ENCODE results near the gene HIVEP2. TPM values are rescaled to one million over a fixed set of nuclear protein-coding genes. Genes with fewer than 3 reads are reported as not detected.

Gene HIVEP2
- total and polyA plus RNA-seq, 12 donors: 5.4 to 27.6 (median 16.4) TPM

GRCh38 chr6:142718667-142719191 lies 226.2 kb downstream of the HIVEP2 start:
- no peaks in the 10 kb centered on the region for H3K4me1 ChIP-seq (replicated peaks in 1 of 2)
- no peak for DNase-seq
- no peak overlapping the region for H3K4me3 ChIP-seq
- intact Hi-C loops (cut with DNase I): no loop called here
- H3K27me3 ChIP-seq: no peaks in the 10 kb centered on the region
- no peak overlapping the region for H3K27ac ChIP-seq
- TF ChIP-seq, protein P1, sequence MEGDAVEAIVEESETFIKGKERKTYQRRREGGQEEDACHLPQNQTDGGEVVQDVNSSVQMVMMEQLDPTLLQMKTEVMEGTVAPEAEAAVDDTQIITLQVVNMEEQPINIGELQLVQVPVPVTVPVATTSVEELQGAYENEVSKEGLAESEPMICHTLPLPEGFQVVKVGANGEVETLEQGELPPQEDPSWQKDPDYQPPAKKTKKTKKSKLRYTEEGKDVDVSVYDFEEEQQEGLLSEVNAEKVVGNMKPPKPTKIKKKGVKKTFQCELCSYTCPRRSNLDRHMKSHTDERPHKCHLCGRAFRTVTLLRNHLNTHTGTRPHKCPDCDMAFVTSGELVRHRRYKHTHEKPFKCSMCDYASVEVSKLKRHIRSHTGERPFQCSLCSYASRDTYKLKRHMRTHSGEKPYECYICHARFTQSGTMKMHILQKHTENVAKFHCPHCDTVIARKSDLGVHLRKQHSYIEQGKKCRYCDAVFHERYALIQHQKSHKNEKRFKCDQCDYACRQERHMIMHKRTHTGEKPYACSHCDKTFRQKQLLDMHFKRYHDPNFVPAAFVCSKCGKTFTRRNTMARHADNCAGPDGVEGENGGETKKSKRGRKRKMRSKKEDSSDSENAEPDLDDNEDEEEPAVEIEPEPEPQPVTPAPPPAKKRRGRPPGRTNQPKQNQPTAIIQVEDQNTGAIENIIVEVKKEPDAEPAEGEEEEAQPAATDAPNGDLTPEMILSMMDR (IDR thresholded peaks at IDR 0.05): no peak
- no peak for TF ChIP-seq POLR2A (IDR thresholded peaks at IDR 0.05)
- no peaks in the 10 kb centered on the region for H3K36me3 ChIP-seq (replicated peaks in 1 of 2)
- peaks cover 0 to 14% (median 6%) of the 10 kb centered on the region in 3 donors for H3K9me3 ChIP-seq (replicated peaks in 1 of 3)

- no peaks in the 10 kb centered on the region for H3K27me3 ChIP-seq
- no peak overlapping the region for H3K4me3 ChIP-seq
- H3K36me3 ChIP-seq (replicated peaks in 1 of 2): no peaks in the 10 kb centered on the region
- peaks cover 0 to 14% (median 1%) of the 10 kb centered on the region in 3 donors for H3K9me3 ChIP-seq (replicated peaks in 1 of 3)
- intact Hi-C loops (cut with DNase I): no loop called here
- no peaks in the 10 kb centered on the region for H3K4me1 ChIP-seq (replicated peaks in 1 of 2)
- no peak for DNase-seq
- TF ChIP-seq POLR2A (IDR thresholded peaks at IDR 0.05): no peak
- TF ChIP-seq, protein P1 (IDR thresholded peaks at IDR 0.05): no peak
- no peak overlapping the region for H3K27ac ChIP-seq
- 40 to 50% (median 45%) methylated on average over 2 of the region's 2 CpGs for WGBS, 4 donors
Observed at GRCh38 chr6:142716097-142716496, 228.9 kb downstream of the HIVEP2 start.

DNA sequence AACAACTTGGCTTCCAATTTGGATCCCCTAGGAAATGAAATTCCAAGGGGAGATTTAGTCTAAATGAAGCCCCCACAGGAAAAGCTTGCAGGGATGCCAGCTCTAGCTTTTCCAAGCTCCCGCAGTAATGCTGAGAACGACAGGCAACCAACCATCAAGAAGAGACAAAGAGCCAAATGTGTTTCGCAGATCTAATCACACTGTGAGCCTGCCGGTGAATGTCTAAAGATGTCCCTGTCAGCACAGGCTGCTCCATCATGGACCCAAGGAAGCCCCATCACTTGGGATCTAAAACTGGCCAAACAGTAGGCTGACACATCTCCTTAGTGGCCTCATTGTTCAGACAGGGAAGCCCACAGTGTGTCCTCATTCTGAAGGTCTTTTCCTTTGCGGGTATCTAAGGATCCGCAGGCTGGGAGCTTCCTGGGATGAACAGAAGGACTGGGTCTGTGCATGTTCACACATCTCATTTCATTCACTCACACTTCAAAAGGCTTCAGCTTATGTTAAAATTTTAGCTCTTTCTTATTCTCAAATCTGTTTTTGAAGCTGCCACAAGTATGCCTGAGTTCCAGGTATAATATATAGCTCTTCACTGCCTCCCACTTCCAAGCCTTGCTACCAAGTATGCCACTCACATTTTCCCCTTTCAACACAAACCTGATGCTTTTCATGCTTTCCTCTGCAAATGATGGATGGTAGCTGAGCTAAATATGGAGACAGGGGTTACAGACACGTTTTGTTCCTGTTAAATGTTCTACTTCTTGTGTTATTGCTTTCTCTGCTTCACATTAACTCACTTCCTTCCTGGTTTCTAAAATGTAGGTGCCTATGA lies 229.8 kb downstream of the HIVEP2 start:
- TF ChIP-seq, protein P1 (IDR thresholded peaks at IDR 0.05): no peak
- TF ChIP-seq POLR2A (IDR thresholded peaks at IDR 0.05): no peak
- H3K9me3 ChIP-seq (replicated peaks in 1 of 3): peaks cover 0 to 14% (median 0%) of the 10 kb centered on the region in 3 donors
- H3K4me1 ChIP-seq (replicated peaks in 1 of 2): no peaks in the 10 kb centered on the region
- no peak overlapping the region for H3K27ac ChIP-seq
- H3K36me3 ChIP-seq (replicated peaks in 1 of 2): no peaks in the 10 kb centered on the region
- no peaks in the 10 kb centered on the region for H3K27me3 ChIP-seq
- no peak overlapping the region for H3K4me3 ChIP-seq
- intact Hi-C loops (cut with DNase I): no loop called here
- WGBS, 4 donors: 67 to 80% (median 72%) methylated on average over 7 of the region's 7 CpGs
- no peak for DNase-seq

DNA sequence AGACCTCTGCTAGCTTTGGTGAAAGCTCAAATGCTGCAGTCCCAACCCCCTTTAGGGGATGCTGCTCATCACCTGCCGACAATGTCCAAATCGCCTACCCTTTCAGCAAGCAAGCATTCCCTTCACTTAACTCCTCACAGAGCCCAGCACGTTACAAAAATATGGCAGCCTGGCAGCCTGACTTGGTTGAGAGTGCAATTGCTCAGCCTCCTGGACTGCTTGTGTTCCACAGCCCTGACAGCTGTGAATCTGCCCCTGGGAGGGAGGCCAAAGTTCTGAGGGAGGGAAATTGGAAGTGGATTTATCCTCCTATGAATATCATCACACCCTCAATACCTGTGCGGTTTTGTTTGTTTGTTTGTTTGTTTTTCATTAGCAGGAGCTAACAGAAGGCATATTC lies 231.0 kb downstream of the HIVEP2 start:
- Histone ChIP-seq H3K9me3 (replicated peaks in 1 of 3) (peaks cover 0 to 5% (median 0%) of the 10 kb centered on the region in 3 donors), H3K36me3 (replicated peaks in 1 of 2) (no peaks in the 10 kb centered on the region), H3K27ac (no peak overlapping the region), H3K27me3 (no peaks in the 10 kb centered on the region), H3K4me3 (no peak overlapping the region), H3K4me1 (replicated peaks in 1 of 2) (no peaks in the 10 kb centered on the region)
- TF ChIP-seq, protein P1 (IDR thresholded peaks at IDR 0.05): no peak
- TF ChIP-seq POLR2A (IDR thresholded peaks at IDR 0.05): no peak
- DNase-seq: no peak
- 66 to 87% (median 85%) methylated on average over 4 of the region's 4 CpGs for WGBS, 4 donors
- intact Hi-C loops (cut with DNase I): no loop called here
